ENCODE results near the gene NOBOX.

DNA sequence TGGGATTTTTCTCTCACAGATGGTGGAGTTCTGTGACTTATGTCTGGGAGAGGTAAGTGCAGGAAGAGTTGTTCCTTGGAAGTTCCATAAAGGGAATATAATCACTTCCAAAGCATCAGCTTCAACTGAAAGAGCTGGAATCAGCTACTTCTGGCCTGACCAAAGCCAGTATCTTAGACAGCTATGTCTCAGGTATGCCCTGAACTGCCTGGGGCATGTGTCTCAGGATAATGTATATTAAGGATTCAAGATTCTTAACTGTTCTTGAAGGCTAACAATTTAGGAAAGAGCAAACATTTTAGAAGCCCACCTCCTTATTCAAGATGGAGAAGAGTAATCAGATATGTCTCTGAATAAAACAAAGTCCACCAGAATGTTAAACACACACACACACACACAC, 12.4 kb upstream of the NOBOX start:
- TF ChIP-seq, protein P1, sequence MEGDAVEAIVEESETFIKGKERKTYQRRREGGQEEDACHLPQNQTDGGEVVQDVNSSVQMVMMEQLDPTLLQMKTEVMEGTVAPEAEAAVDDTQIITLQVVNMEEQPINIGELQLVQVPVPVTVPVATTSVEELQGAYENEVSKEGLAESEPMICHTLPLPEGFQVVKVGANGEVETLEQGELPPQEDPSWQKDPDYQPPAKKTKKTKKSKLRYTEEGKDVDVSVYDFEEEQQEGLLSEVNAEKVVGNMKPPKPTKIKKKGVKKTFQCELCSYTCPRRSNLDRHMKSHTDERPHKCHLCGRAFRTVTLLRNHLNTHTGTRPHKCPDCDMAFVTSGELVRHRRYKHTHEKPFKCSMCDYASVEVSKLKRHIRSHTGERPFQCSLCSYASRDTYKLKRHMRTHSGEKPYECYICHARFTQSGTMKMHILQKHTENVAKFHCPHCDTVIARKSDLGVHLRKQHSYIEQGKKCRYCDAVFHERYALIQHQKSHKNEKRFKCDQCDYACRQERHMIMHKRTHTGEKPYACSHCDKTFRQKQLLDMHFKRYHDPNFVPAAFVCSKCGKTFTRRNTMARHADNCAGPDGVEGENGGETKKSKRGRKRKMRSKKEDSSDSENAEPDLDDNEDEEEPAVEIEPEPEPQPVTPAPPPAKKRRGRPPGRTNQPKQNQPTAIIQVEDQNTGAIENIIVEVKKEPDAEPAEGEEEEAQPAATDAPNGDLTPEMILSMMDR (IDR thresholded peaks at IDR 0.05; ENCODE audit: poor library complexity) = no peak
- no peak for TF ChIP-seq EZH2 (IDR thresholded peaks at IDR 0.05; ENCODE audit: borderline replicate concordance)
